T-helper 9 cell (primary cell): Measurements from ENCODE around the gene UTY.
"Not testable (repeated sequence)": the region's sequence is repeated elsewhere in the genome, so short reads cannot be mapped to it uniquely, and the experiment has no call there.

Experiments used
- DNase-seq: peaks from one replicate; pipeline ENCODE4 v3.0.0-alpha.2; 2020

UTY gene

DNA sequence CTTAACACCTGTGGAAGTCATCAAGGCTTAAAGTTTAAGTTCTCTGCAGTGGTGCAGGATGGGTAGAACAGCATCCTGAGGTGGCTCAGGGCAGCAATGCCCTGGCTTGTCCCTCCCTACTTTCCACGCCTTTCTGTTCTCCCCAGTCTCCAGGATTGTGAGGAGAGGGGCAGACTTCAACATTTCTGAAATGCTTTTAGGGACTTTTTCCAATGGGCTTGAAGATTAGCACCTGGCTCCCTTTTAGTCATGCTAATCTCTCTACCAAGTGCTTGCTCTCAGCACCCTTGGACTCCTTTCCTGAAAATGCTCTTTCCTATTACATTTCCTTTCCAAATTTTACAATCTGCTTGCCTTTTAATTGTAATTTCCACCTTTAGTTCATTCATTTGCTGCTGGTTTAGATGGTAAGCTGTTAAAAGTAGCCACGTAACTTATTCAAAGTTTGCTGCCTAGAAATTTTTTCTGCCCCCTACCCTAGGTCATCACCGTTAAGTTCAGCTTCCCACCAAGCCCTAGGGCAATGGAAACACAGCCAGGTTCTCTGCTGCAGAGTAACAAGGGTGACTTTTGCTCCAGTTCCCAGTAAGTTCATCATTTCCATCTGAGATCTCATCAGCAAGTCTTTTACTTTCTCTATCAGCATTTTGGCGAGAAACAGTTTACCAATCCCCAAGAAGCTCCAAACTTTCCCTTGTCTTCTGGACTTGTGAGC, 183.5 kb downstream of the UTY start:
- no peak for DNase-seq

DNA sequence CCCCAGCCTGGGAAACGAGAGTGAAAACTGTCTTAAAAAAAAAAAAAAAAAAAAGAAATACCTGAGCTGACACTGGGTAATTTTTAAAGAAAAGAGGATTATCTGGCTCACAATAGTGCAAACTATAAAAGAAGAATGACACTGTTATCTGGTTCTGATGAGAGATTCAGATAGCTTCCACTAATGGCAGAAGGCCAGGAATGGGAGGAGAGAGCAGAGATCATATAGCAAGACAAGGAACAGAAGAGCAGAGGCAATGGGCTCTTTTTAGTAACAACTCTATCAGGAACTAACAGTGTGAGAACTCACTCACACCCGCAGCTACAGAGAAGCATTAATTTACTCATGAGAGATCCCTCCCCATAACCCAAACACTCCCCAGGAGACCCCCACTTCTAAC, 184.8 kb downstream of the UTY start:
- DNase-seq: no peak

DNA sequence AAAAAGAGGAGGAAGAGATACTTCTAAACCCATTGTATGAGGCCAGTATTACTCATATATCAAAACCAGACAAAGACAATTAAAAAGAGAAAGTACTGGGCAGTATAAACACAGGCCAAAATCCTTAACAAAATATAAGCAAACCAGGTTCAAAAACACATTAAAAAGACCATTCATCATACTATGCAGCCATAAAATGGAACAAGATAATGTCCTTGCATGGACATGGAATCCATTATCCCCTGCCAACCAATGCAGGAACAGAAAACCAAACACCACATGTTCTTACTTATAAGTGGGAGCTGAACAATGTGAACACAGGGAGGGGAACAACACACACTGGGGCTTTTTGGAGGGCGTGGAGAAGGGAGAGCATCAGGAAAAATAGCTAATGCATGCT, 188.6 kb downstream of the UTY start:
- no peak for DNase-seq

DNA sequence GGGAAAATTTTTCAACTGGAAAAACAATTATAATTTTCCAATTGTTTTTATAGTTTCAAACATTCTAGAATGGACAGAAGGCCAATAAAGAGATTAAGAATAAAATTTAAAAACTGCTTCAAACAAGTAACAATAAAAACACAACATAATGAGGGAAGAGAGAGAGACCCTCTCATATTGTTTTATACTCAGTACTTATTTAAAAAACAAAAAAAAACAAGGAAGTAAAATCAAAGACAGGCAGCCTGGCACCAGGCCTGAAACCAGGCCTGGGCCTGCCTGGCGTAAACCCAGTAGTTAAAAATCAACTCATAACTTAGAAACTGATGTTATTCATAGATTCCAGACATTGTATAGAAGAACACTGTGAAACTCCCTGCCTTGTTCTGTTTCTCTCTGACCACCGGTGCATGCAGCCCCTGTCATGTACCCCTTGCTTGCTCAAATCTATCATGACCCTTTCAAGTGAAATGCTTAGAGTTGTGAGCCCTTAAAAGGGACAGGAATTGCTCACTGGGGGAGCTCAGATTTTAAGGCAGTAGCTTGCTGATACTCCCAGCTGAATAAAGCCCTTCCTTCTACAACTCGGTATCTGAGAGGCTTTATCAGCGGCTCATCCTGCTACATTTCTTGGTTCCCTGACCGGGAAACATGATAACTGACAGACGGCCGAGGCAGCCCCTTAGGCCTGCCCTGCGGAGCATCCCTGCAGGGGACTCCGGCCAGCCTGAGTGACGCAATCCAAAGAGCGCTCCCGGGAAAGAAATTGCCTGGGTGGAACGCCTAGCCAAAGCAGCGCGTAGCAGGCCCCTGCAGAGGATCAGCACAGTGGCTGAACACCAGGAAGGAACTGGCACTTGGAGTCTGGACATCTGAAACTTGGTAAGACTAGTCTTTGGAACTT, 197.4 kb downstream of the UTY start:
- DNase-seq: not testable (repeated sequence)

DNA sequence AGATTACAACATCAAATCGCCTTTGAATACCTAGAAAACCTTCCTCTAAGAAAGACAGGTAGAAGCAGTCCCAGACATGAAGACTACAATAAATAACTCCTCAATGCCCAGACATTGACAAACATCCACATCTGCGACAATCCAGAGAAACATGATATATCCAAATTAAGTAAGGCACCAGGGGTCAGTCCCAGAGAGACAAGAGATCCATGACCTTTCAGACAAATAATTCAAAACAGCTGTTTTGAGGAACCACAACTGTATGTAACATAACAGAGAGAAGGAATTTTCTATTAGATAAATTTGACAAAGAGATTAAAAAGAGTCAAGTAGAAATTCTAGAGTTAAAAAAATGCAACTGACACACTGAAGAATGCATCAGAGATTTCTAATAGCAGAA, 200.3 kb downstream of the UTY start:
- no peak for DNase-seq

DNA sequence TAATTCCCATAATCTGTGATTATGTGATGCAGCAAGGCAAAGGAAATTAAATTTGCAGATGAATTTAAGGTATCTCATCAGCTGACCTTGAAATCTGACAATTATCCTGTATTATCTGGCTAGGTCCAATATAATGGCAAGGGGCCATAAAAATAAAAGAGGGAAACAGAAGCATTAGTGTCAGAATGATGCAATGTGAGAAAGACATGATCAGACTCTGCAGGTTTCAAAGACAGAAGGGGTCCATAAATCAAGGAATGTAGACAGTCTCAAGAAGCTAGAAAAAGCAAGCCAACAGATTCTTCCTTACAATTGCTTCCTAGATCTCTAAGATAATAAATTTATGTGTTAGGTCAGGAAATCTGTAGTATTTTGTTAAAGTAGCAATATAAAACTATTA, 208.1 kb downstream of the UTY start:
- DNase-seq: no peak

DNA sequence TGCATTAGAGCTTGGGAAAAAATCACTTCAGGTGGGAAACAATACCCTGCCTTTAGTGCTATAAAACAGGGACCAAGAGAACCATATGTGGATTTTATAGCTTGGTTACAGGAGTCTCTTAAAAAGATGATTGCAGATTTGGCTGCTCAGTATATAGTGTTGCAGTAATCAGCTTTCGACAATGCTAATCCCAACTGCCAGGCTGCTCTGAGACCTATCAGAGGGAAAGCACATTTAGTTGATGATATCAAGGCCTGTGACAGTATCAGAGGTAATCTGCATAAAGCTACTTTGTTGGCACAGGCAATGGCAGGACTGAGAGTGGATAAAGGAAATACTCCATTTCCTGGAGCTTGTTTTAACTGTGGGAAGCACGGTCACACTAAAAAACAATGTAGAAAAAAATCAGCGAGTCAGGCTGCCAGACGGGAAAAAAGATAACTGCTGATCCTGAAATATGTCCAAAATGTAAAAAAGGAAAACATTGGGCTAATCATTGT, 225.8 kb downstream of the UTY start:
- not testable (repeated sequence) for DNase-seq

DNA sequence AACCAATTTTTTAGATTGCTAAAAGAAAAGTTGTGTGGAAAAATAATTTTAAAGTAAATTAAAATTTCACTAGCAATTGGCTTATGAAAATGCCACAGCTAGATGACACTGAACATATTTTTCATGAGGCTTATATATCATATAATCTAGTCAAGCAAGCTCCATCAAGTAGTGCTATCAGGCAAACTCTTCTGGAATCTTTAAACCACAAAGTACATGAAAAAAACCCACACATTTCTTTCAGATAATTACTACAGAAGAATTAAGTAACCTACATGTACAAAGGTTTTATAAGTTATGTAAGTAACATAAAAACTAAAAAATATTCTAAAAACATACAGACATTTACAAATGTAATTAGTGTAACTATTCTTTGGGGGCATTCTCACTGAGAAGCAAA, 229.4 kb downstream of the UTY start:
- DNase-seq: no peak

DNA sequence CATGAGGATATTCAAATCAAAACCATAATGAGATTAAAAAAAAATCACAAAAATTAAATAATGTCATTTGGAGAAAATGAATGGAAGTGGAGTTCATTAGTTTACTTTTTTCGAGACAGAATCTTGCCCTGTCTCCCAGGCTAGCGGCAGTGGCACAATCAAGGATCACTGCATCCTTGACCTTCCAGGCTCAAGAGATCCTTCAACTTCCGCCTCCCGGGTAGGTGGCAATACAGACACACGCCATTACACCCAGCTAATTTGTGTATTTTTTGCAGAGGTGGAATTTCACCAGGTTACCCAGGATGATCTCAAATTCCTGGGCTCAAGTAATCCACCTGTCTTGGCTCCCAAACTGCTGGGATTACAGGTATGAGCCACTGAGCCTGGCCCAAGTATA, 236.1 kb downstream of the UTY start:
- no peak for DNase-seq

DNA sequence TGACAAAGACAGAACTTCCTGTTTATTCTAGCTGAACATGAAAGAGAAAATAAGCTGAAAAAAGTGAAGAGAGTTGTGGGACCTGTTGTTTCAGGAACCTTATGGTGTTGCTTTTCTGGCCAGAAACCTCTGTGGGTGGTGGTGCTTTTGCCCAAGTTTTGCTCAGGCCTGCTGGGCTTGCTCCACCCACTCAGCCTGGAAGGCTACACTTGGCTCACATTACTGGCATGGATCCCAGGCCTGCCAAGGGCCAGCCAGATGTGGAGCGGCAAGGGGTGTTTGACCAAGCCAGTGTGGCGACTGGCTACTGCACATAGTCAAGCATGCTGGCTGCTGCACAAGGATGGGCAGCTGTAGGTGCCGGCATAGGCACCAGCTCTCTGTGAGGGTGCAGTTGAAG, 245.9 kb downstream of the UTY start:
- DNase-seq: no peak

DNA sequence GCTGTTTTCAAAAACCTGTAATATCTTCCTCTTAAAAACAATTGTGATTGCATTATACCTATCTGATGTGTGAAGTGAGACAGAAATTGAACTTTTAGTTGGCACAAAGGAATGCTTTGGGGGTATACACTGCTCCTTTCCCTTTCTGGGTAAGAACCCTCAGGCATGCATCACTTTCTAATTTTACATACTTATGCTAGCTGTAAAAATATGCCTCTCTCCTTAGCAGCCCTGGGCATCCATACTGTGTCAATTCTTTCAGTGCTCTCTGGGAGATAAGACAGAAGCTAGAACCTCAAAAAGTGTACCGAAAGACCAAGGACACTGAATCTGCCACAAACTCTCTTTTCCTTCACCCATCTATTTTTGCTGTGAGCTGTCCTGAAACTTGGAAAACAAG, 246.7 kb downstream of the UTY start:
- no peak for DNase-seq

DNA sequence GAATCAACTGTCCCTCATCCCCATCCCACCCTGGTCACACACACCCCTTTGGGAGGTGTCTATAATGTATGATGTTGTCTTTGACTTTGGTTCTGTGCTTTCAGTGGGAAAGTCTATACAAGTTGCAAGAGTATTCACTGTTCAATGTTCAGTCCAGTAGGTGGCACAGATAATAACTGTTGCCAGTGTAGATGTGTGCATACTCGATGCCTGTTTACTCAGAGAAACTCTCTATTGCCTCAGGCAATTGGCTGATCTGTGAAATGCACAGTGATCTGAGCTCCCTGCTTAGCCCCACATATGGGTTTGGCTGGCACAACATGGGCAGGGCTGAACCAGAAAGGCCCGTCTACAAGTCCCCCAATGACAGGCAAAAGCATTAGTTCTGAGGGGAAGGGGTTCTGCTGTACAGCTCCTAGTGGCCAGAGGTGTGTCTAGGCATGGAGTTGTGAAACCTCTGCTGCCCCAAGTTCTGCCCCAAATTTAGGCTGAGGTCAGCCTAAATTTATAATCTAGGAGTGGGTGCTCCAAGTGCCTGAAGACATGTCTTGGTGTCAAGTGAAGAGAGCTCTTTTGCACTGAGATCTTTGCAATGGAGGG, 252.4 kb downstream of the UTY start:
- no peak for DNase-seq

DNA sequence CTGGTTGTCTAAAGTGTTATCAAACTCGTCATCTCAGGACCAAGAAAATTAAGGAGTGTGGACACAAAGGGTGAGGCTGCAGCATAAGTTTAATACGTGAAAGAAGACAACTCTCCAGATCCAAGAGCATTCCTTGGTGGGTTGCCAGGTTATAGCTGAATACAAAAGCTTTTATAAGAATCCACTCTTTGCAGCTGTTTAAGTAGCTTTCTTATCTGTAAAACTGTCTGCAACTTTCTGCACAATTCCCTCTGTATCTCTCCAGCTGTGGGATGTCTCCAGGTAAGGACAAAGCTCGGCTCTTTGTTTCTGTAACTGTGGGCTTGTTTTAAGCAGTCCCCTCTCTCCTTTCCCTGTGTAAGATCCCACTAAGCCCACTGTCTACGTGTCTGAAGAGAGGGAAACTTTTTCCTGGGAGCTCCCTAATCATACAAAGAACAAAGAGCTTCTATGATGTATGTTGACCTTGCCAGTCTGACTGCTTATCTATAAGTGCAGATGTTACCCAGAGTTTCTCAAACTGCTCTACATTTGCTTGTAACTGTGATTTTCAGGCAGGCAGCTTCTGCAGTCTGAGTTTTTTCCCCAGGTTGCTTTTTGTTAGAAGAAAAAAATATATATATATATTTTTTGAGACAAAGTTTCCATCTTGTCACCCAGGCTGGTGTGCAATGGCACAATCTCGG, 268.7 kb downstream of the UTY start:
- no peak for DNase-seq

DNA sequence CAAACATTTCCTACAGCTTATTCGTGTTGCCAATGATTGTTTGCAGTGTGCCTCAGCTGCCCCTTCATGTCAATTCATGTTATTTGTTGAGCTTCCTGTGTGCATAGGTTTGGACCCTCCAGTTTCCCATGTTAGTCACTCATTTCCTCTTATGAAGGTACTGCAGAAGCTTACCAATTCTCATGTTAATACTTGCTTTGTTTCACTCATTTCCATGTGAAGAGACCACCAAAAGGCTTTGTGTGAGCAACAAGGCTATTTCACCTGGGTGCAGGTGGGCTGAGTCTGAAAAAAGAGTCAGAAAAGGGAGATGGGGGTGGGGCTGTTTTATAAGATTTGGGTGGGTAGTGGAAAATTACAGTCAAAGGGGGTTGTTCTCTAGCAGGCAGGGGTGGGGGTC, 274.6 kb downstream of the UTY start:
- DNase-seq: no peak
